Spinal cord (tissue), 10 donors: ENCODE measurements around the gene PGAM5. TPM values are rescaled to one million over a fixed set of nuclear protein-coding genes. Genes with fewer than 3 reads are reported as not detected.

Experiments used
- DNase-seq, 6 donors: peaks; one replicate each; pipeline versions ENCODE4 v3.0.0 to v3.0.0-alpha.2; 2013 to 2015; ENCODE audit warnings: low spot score in 6 of 6, low read depth in 4 of 6
- H3K27ac ChIP-seq: one replicate; pipeline ENCODE4 v1.5.1; 2013; ENCODE audit warnings: low read depth, low read length, control low read depth
- H3K27me3 ChIP-seq: one replicate; pipeline ENCODE4 v1.6.1; 2013; ENCODE audit warnings: low read length; ENCODE audit not compliant: control insufficient read depth, insufficient read depth
- H3K36me3 ChIP-seq: one replicate; pipeline ENCODE4 v1.6.1; 2013; ENCODE audit warnings: low read length; ENCODE audit not compliant: control insufficient read depth, insufficient read depth
- H3K4me1 ChIP-seq: one replicate; pipeline ENCODE4 v1.6.1; 2013; ENCODE audit warnings: low read length; ENCODE audit not compliant: control insufficient read depth, insufficient read depth
- H3K4me3 ChIP-seq: one replicate; pipeline ENCODE4 v1.5.1; 2013; ENCODE audit warnings: low read depth, low read length, control low read depth
- H3K9me3 ChIP-seq: one replicate; pipeline ENCODE4 v1.6.1; 2013; ENCODE audit warnings: low read length; ENCODE audit not compliant: control insufficient read depth, insufficient read depth
- WGBS: methylation state at CpG from one replicate; pipeline ENCODE4 v1.1.5; 2013; ENCODE audit warnings: missing lambda C conversion rate; ENCODE audit not compliant: insufficient coverage; 5-methylcytosine and 5-hydroxymethylcytosine counted together
- polyA plus RNA-seq, 2 donors: library from polyadenylated mRNA; unstranded; fragments of 120-200 nt; gene quantifications; one replicate each; pipeline ENCODE4 v1.2.1, GENCODE V29; 2013; ENCODE audit not compliant: insufficient read length in 2 of 2
- total RNA-seq, 2 donors: library from RNA; depleted of rRNA in 1 of 2; stranded (reverse); fragments of 120-200 nt in 1 of 2; fragments of >200 nt in 1 of 2; gene quantifications; one replicate each; pipeline versions ENCODE4 v1.2.3 to v1.2.4, GENCODE V29; 2013 to 2014
- donor health status: healthy.

PGAM5 gene
- total and polyA plus RNA-seq, 4 donors = 19.9 to 34.8 (median 28.3) TPM

DNA sequence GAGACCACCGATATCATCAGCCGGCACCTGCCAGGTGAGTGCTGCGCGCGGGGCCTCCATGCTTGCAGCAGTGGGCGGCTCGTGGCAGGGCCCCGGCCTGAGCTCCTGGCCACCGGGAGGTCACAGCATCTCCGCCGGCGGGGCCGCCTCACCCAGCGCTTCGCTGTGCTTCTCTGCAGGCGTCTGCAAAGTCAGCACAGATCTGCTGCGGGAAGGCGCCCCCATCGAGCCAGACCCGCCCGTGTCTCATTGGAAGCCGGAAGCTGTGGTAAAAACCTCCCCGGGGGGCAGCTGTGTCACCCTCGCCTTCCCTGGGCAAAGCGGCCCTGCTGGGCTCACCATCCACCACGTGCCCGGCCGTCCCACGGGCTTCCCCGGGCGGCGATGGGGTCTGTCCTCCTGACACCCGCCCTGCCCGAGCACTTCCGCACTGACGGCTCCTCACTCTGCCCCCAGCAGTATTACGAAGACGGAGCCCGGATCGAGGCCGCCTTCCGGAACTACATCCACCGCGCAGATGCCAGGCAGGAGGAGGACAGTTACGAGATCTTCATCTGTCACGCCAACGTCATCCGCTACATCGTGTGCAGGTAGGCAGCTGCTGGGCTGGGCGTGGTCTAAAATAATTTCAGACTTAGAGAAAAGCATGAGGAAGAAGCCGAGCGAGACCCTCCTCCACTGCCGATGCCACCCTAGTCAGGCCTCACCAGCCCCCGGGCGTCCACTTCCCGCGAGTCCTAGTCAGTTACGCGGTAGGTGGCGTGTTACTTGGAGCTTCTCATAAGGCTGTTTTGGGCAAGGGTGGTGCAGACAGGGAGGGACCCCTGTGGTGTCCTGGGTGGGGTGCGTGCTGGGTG, 7.1 kb downstream of the PGAM5 start:
- WGBS = 94% methylated on average over 50 of the region's 61 CpGs
- DNase-seq = no peak
- Histone ChIP-seq H3K9me3 (no peaks in the 10 kb centered on the region), H3K4me1 (no peaks in the 10 kb centered on the region), H3K27ac (no peak overlapping the region), H3K4me3 (no peak overlapping the region), H3K27me3 (no peaks in the 10 kb centered on the region), H3K36me3 (peaks cover 89% of the 10 kb centered on the region)

DNA sequence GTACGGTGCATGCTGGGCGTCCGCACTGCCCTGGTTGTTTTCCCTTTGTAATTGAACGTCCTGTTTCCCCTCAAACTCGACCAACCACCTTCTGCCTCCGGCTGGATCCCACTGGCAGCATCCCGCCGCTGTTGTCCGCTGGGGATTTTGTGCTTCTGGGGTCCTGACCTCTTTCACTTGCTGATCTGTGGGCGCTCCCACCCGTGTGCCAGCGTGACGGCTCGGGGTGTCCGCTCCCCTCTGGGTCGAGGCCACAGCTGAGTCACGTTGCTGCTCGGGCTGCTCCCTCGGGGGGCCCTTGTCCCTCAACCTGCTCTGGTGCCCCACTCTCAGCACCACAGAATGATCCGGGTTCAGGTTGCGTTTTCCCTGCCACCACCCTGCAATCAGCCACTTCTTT, 8.0 kb downstream of the PGAM5 start:
- 83% methylated on average over 20 of the region's 21 CpGs for WGBS
- peaks cover 4% of the 10 kb centered on the region for H3K4me1 ChIP-seq
- H3K36me3 ChIP-seq = peaks cover 93% of the 10 kb centered on the region
- no peak overlapping the region for H3K27ac ChIP-seq
- H3K9me3 ChIP-seq = no peaks in the 10 kb centered on the region
- H3K27me3 ChIP-seq = no peaks in the 10 kb centered on the region
- H3K4me3 ChIP-seq = no peak overlapping the region
- DNase-seq = no peak

DNA sequence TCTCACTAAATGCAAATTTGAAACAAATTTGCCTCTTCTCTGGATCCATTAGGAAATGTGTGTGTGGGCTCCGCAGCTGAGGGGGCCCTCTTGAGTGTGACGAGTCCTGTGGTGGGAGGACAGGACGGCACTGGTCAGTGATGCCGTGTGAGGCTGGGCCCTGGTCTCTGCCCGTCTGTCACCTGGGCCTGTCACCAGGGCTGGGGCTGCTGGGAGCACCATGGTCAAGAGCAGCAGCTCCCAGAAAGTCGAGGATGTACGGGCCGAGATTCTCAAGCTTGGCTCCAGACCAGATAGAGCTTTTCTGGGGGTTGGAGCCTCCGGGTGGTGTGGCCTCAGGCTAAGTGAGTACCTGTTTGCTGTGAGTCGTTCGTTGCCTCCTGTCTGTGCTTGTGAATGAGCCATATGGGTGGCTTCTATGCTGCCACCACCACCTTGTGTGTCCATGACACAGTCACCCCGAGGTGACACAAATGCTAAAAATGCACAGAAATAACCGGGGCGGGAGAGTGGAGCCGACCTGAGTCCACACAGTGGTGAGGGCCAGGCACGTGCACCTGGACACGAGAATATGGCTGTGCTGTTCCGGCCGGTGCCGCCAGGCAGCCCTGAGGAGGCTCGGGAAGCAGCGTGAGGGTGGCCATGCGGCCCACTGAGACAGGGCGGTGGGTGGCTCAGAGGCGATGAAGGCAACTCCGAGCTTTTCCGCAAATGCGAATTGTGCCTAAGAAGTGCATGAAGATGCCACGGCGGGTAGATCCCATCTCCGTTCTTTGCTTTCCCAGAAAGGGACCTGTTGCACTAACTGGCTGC, 8.7 kb downstream of the PGAM5 start:
- Histone ChIP-seq H3K27me3 (no peaks in the 10 kb centered on the region), H3K4me1 (peaks cover 4% of the 10 kb centered on the region), H3K9me3 (no peaks in the 10 kb centered on the region), H3K27ac (no peak overlapping the region), H3K36me3 (peaks cover 91% of the 10 kb centered on the region), H3K4me3 (no peak overlapping the region)
- no peak for DNase-seq
- WGBS = 91% methylated on average over 31 of the region's 31 CpGs

- Histone ChIP-seq H3K4me1 (peaks cover 4% of the 10 kb centered on the region), H3K27ac (no peak overlapping the region), H3K4me3 (no peak overlapping the region), H3K9me3 (no peaks in the 10 kb centered on the region), H3K36me3 (peaks cover 91% of the 10 kb centered on the region), H3K27me3 (no peaks in the 10 kb centered on the region)
- DNase-seq = no peak
- 93% methylated on average over 12 of the region's 12 CpGs for WGBS
Measured at GRCh38 chr12:132719954-132720324, 9.3 kb downstream of the PGAM5 start.

DNA sequence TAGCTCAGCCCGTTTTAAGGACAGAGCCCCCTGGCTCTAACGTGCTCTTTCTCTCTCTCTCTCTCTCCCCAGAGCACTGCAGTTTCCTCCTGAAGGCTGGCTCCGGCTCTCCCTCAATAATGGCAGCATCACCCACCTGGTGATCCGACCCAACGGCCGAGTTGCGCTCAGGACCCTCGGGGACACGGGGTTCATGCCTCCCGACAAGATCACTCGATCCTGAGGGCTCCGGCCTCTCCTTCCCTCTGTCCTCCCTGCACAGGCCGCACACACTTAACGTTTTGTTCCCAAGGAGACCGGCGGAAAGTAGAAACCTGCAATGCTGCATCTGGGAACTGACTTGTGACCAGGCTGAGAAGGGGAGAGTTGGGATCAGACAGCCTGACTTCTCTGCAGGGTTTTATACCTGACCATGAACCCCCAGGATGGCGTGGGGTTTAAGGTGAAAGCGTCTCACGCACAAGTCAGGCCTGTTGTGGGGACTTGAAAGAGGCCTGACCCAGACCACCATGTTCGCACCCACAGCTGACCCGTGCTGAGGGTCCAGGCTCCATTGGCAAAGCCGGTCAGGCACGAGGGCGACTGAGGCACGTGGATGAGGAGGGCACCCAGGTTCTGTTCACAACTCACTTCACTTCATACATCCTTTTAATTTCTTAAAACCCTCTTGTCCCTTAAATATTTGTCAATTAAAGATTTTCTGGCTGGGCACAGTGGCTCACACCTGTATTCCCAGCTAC, 10.1 kb downstream of the PGAM5 start:
- H3K36me3 ChIP-seq = peaks cover 90% of the 10 kb centered on the region
- H3K27me3 ChIP-seq = no peaks in the 10 kb centered on the region
- no peaks in the 10 kb centered on the region for H3K9me3 ChIP-seq
- no peak for DNase-seq
- H3K4me1 ChIP-seq = peaks cover 4% of the 10 kb centered on the region
- no peak overlapping the region for H3K27ac ChIP-seq
- no peak overlapping the region for H3K4me3 ChIP-seq
- 95% methylated on average over 20 of the region's 25 CpGs for WGBS

GRCh38 chr12:132723015-132723763, 12.5 kb downstream of the PGAM5 start:
- Histone ChIP-seq H3K4me1 (peaks cover 4% of the 10 kb centered on the region), H3K36me3 (peaks cover 90% of the 10 kb centered on the region), H3K27me3 (no peaks in the 10 kb centered on the region), H3K4me3 (no peak overlapping the region), H3K9me3 (no peaks in the 10 kb centered on the region), H3K27ac (no peak overlapping the region)
- WGBS = 91% methylated on average over 28 of the region's 30 CpGs
- DNase-seq = no peak

- H3K9me3 ChIP-seq = no peaks in the 10 kb centered on the region
- H3K36me3 ChIP-seq = peaks cover 92% of the 10 kb centered on the region
- H3K4me3 ChIP-seq = no peak overlapping the region
- 88% methylated on average over 1 of the region's 2 CpGs for WGBS
- H3K27ac ChIP-seq = no peak overlapping the region
- no peaks in the 10 kb centered on the region for H3K27me3 ChIP-seq
- peaks cover 4% of the 10 kb centered on the region for H3K4me1 ChIP-seq
- no peak for DNase-seq
Measured at GRCh38 chr12:132723764-132724140, 13.1 kb downstream of the PGAM5 start.

DNA sequence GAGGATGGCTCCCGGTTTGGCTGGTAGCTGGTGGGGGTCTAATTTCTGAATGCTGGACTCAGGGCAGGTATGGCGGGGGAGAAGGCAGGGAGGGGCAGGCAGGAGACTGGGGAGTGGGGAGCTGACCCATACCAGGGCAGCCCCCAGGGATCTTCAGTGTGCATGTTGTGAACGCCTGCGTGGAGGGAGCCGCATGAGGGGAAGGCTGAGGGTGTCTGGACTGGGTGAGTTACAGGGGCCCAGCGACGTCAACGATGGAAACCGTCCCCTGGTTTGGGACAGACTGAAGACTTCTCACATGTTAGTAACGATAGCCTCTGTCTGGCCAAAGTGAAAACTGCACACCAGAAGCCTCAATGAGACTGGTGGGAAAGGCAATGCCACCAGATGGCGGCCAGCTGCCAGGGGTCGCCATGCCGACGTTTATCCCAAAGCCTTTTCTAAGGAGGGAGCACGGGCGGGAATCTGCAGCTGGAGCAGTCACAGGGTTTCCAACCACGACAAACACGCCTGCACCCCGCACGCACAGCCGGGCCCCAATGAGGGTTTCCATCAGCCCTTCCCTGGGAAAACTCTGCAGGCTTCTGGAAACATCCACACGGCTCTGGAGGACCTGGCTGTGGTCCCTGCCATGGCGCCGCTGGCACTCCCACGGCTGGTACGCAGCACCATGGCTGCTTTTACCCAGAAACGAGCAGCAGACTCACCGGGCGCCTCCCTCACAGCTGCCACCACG, 14.0 kb downstream of the PGAM5 start:
- Histone ChIP-seq H3K27me3 (no peaks in the 10 kb centered on the region), H3K36me3 (peaks cover 89% of the 10 kb centered on the region), H3K4me3 (no peak overlapping the region), H3K27ac (no peak overlapping the region), H3K4me1 (peaks cover 4% of the 10 kb centered on the region), H3K9me3 (no peaks in the 10 kb centered on the region)
- 84% methylated on average over 29 of the region's 30 CpGs for WGBS
- DNase-seq = no peak
